Astrocyte (in vitro differentiated cells and primary cell): ENCODE results near the gene ROBO2. TPM values are rescaled to one million over a fixed set of nuclear protein-coding genes. Genes with fewer than 3 reads are reported as not detected.

Experiments used
- DNase-seq: peaks from one replicate; pipeline ENCODE4 v3.0.0-alpha.2; 2010; ENCODE audit warnings: low read depth
- FAIRE-seq: peaks from 2 replicates; lab custom pipeline; 2011; peaks lifted over from hg19 to GRCh38; lab: Jason Lieb, UNC
- H2AFZ ChIP-seq: 2 replicates; pipeline ENCODE4 v1.6.0; 2012; ENCODE audit warnings: low read depth, low read length, inconsistent platforms
- H3K27ac ChIP-seq: 2 replicates; pipeline ENCODE4 v1.5.1; 2011; ENCODE audit warnings: low read depth, low read length, inconsistent platforms
- H3K27me3 ChIP-seq: 2 replicates; pipeline ENCODE4 v1.6.0; 2011; ENCODE audit warnings: low read length, inconsistent platforms; ENCODE audit not compliant: insufficient read depth
- H3K36me3 ChIP-seq: 2 replicates; pipeline ENCODE4 v1.5.1; 2011; ENCODE audit warnings: low read length, inconsistent platforms; ENCODE audit not compliant: insufficient read depth
- H3K4me1 ChIP-seq: 2 replicates; pipeline ENCODE4 v1.5.1; 2011; ENCODE audit warnings: low read length, inconsistent platforms; ENCODE audit not compliant: insufficient read depth
- H3K4me2 ChIP-seq: 2 replicates; pipeline ENCODE4 v1.6.0; 2012; ENCODE audit warnings: low read length, inconsistent platforms
- H3K4me3 ChIP-seq: 2 replicates; pipeline ENCODE4 v1.5.1; 2011; ENCODE audit warnings: low read depth, mild to moderate bottlenecking, low read length, inconsistent platforms; ENCODE audit not compliant: insufficient read depth
- H3K79me2 ChIP-seq: 2 replicates; pipeline ENCODE4 v1.6.0; 2012; ENCODE audit warnings: mild to moderate bottlenecking, low read length, inconsistent platforms; ENCODE audit not compliant: insufficient read depth
- H3K9ac ChIP-seq: 2 replicates; pipeline ENCODE4 v1.6.0; 2012; ENCODE audit warnings: mild to moderate bottlenecking, low read length, inconsistent platforms
- H3K9me3 ChIP-seq: 2 replicates; pipeline ENCODE4 v1.5.1; 2012; ENCODE audit warnings: low read depth, mild to moderate bottlenecking, low read length, inconsistent platforms; ENCODE audit not compliant: insufficient read depth
- H4K20me1 ChIP-seq: 2 replicates; pipeline ENCODE4 v1.6.0; 2012; ENCODE audit warnings: low read length, inconsistent platforms; ENCODE audit not compliant: insufficient read depth
- H3K27ac Mint-ChIP-seq: one replicate; pipeline ENCODE4 v1.8.0; 2021; ENCODE audit warnings: mild to moderate bottlenecking, mixed read lengths; ENCODE audit not compliant: unreplicated experiment
- H3K27me3 Mint-ChIP-seq: one replicate; pipeline ENCODE4 v1.8.0; 2021; ENCODE audit warnings: low read depth, mixed read lengths; ENCODE audit not compliant: unreplicated experiment
- H3K36me3 Mint-ChIP-seq: one replicate; pipeline ENCODE4 v1.8.0; 2021; ENCODE audit warnings: low read depth, mixed read lengths; ENCODE audit not compliant: unreplicated experiment
- H3K4me1 Mint-ChIP-seq: one replicate; pipeline ENCODE4 v1.8.0; 2021; ENCODE audit warnings: low read depth, mixed read lengths; ENCODE audit not compliant: unreplicated experiment
- H3K4me3 Mint-ChIP-seq: one replicate; pipeline ENCODE4 v1.8.0; 2021; ENCODE audit warnings: mild to moderate bottlenecking, moderate library complexity, mixed read lengths; ENCODE audit not compliant: unreplicated experiment
- H3K9me3 Mint-ChIP-seq: one replicate; pipeline ENCODE4 v1.8.0; 2021; ENCODE audit warnings: mild to moderate bottlenecking, mixed read lengths; ENCODE audit not compliant: unreplicated experiment
- CTCF ChIP-seq: IDR thresholded peaks from 2 replicates; pipeline ENCODE4 v1.5.1; 2011; ENCODE audit warnings: low read depth, mild to moderate bottlenecking, inconsistent platforms, low read length, moderate library complexity; ENCODE audit not compliant: insufficient read depth
- EZH2 ChIP-seq: IDR thresholded peaks from 2 replicates; pipeline ENCODE4 v1.6.1; 2012; ENCODE audit warnings: mild to moderate bottlenecking, low read length, inconsistent platforms; ENCODE audit not compliant: insufficient read depth
- total RNA-seq: library from RNA; stranded (reverse); gene quantifications from 2 replicates; pipeline ENCODE4 v1.2.1, GENCODE V29; 2021

ROBO2 gene
- total RNA-seq, 1 donor from 2014 or later, result 1.4 TPM

GRCh38 chr3:77354958-77355357 lies 315.1 kb downstream of the ROBO2 start:
- H3K4me1 Mint-ChIP-seq, result no peaks in the 10 kb centered on the region
- H3K27me3 Mint-ChIP-seq, result no peaks in the 10 kb centered on the region
- H3K27ac Mint-ChIP-seq, result no peak overlapping the region

DNA sequence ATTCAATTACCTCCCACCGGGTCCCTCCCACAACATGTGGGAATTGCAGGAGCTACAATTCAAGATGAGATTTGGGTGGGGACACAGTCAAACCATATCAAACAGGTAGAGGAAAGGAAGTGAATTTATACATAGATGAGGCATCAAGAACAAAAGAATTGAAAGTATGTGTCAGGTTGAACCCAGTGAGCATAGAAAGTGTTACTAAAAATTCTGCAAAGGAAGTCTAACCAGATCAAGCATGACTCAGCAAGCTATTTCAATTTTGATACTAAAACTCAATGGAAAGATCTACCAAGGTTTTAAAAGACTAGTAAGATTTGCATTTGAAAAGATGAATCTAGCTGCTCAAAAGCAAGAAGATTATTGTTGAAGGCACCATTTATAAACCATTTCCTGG lies 323.0 kb downstream of the ROBO2 start:
- no peak overlapping the region for H3K4me2 ChIP-seq
- Mint-ChIP-seq H3K27me3 (no peaks in the 10 kb centered on the region), H3K4me3 (no peak overlapping the region), H3K36me3 (no peaks in the 10 kb centered on the region), H3K9me3 (peaks cover 6% of the 10 kb centered on the region), H3K27ac (no peak overlapping the region), H3K4me1 (no peaks in the 10 kb centered on the region)
- H3K27me3 ChIP-seq, result no peaks in the 10 kb centered on the region
- no peak for TF ChIP-seq CTCF
- no peak for TF ChIP-seq EZH2
- no peaks in the 10 kb centered on the region for H3K9me3 ChIP-seq
- H3K36me3 ChIP-seq, result no peaks in the 10 kb centered on the region
- DNase-seq, result no peak
- H3K9ac ChIP-seq, result no peak overlapping the region
- no peaks in the 10 kb centered on the region for H4K20me1 ChIP-seq
- no peak overlapping the region for H3K27ac ChIP-seq
- H3K4me1 ChIP-seq, result no peaks in the 10 kb centered on the region
- no peak for FAIRE-seq
- H3K4me3 ChIP-seq, result no peak overlapping the region
- H3K79me2 ChIP-seq, result no peaks in the 10 kb centered on the region
- no peak overlapping the region for H2AFZ ChIP-seq

More at GRCh38 chr3:77354958-77355357, 315.1 kb downstream of the ROBO2 start:
- no peak for TF ChIP-seq CTCF
- no peak for TF ChIP-seq EZH2
- no peaks in the 10 kb centered on the region for H3K9me3 ChIP-seq
- no peaks in the 10 kb centered on the region for H3K9me3 Mint-ChIP-seq
- no peak overlapping the region for H2AFZ ChIP-seq
- FAIRE-seq (no peak), DNase-seq (no peak)
- no peaks in the 10 kb centered on the region for H3K36me3 ChIP-seq
- H3K4me3 Mint-ChIP-seq, result no peak overlapping the region
- H3K79me2 ChIP-seq, result no peaks in the 10 kb centered on the region
- H3K9ac ChIP-seq, result no peak overlapping the region
- no peaks in the 10 kb centered on the region for H3K4me1 ChIP-seq
- H3K4me2 ChIP-seq, result no peak overlapping the region
- H3K27ac ChIP-seq, result no peak overlapping the region
- H3K4me3 ChIP-seq, result no peak overlapping the region
- no peaks in the 10 kb centered on the region for H3K36me3 Mint-ChIP-seq
- H3K27me3 ChIP-seq, result no peaks in the 10 kb centered on the region
- H4K20me1 ChIP-seq, result no peaks in the 10 kb centered on the region

GRCh38 chr3:77365152-77365551 lies 325.3 kb downstream of the ROBO2 start:
- FAIRE-seq (no peak), DNase-seq (no peak)
- Histone ChIP-seq H3K4me3 (no peak overlapping the region), H3K27ac (no peak overlapping the region), H2AFZ (no peak overlapping the region), H3K9me3 (no peaks in the 10 kb centered on the region), H3K4me2 (no peak overlapping the region), H4K20me1 (no peaks in the 10 kb centered on the region), H3K79me2 (no peaks in the 10 kb centered on the region), H3K4me1 (peaks cover 2% of the 10 kb centered on the region), H3K27me3 (no peaks in the 10 kb centered on the region), H3K36me3 (no peaks in the 10 kb centered on the region), H3K9ac (no peak overlapping the region)
- no peak overlapping the region for H3K4me3 Mint-ChIP-seq
- no peak overlapping the region for H3K27ac Mint-ChIP-seq
- H3K36me3 Mint-ChIP-seq, result no peaks in the 10 kb centered on the region
- TF ChIP-seq EZH2, result no peak
- TF ChIP-seq CTCF, result no peak
- H3K4me1 Mint-ChIP-seq, result peaks cover under 1% of the 10 kb centered on the region
- H3K27me3 Mint-ChIP-seq, result no peaks in the 10 kb centered on the region
- peaks cover 6% of the 10 kb centered on the region for H3K9me3 Mint-ChIP-seq
